Stimulated activated CD8-positive, alpha-beta memory T cell treated with anti-CD3 and anti-CD28 coated beads, Interleukin-7, amount 100 ng/mL, for 24 hours (primary cell): Measurements from ENCODE around the gene C16orf89.
"Not testable (repeated sequence)": the region's sequence is repeated elsewhere in the genome, so short reads cannot be mapped to it uniquely, and the experiment has no call there.

Source experiments
- DNase-seq: peaks from one replicate; pipeline ENCODE4 v3.0.0-alpha.2; 2020; ENCODE audit warnings: low read depth

Gene C16orf89

GRCh38 chr16:5084099-5084731 is 18.5 kb upstream of the C16orf89 start:
- not testable (repeated sequence) for DNase-seq

GRCh38 chr16:5083646-5084045 is 17.9 kb upstream of the C16orf89 start:
- not testable (repeated sequence) for DNase-seq

GRCh38 chr16:5080996-5081395 is 15.2 kb upstream of the C16orf89 start:
- DNase-seq, result not testable (repeated sequence)

- not testable (repeated sequence) for DNase-seq
Observed at GRCh38 chr16:5080461-5080860, 14.7 kb upstream of the C16orf89 start.

- DNase-seq, result no peak
Observed at GRCh38 chr16:5078626-5079025, 12.9 kb upstream of the C16orf89 start.

GRCh38 chr16:5077304-5077703 is 11.5 kb upstream of the C16orf89 start:
- DNase-seq, result no peak

- no peak for DNase-seq
Observed at GRCh38 chr16:5075637-5076036, 9.9 kb upstream of the C16orf89 start.

GRCh38 chr16:5073771-5074170 is 8.0 kb upstream of the C16orf89 start:
- DNase-seq, result not testable (repeated sequence)

GRCh38 chr16:5073279-5073629 is 7.5 kb upstream of the C16orf89 start:
- no peak for DNase-seq

GRCh38 chr16:5072334-5073278 is 6.8 kb upstream of the C16orf89 start:
- no peak for DNase-seq

GRCh38 chr16:5071681-5072333 is 6.1 kb upstream of the C16orf89 start, which contains the start of gene ALG1:
TSS of gene ALG1 (plus strand) at chr16:5071843. CDS start at chr16:5071850, 7 bp downstream.
- DNase-seq, result peak; percentile 81

- no peak for DNase-seq
Observed at GRCh38 chr16:5071341-5071680, 5.6 kb upstream of the C16orf89 start.

GRCh38 chr16:5070431-5071186 is 4.9 kb upstream of the C16orf89 start:
- no peak for DNase-seq

- DNase-seq, result no peak
Observed at GRCh38 chr16:5069854-5070253, 4.1 kb upstream of the C16orf89 start.

- no peak for DNase-seq
Observed at GRCh38 chr16:5069048-5069447, 3.3 kb upstream of the C16orf89 start.

- no peak for DNase-seq
Observed at GRCh38 chr16:5066511-5066910, 755 bp upstream of the C16orf89 start.

GRCh38 chr16:5065326-5065725 is 430 bp downstream of the C16orf89 start:
- no peak for DNase-seq

- DNase-seq, result no peak
Observed at GRCh38 chr16:5064915-5065314, 841 bp downstream of the C16orf89 start.

GRCh38 chr16:5062790-5063765 is 2.7 kb downstream of the C16orf89 start:
- no peak for DNase-seq

GRCh38 chr16:5062051-5062450 is 3.7 kb downstream of the C16orf89 start:
- no peak for DNase-seq
